TTC549 (cell line): ENCODE measurements around the gene MTCH1.

Source experiments
- FAIRE-seq: peaks from 2 replicates; lab custom pipeline; 2012; peaks lifted over from hg19 to GRCh38; lab: Jason Lieb, UNC

Gene MTCH1

DNA sequence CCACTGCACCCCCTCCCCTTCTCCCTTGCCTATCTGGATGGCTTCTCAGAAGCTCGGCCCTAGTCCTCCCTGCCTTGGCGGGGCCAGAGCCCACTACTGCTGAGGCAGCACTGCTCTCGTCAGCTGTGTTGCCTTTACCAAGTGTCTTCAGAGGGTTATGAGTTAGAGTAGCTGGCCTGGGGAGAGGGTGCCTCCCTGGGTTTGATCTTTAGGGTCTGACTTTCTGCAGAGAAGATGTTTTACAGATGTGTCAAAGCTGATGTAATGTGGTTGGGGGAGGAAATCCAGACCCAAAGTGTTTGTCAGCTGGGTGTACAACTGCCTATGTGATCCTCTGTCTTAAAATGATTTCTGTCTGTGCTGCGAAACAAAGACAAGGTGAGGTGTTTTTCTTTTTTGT lies 61.9 kb downstream of the MTCH1 start:
- FAIRE-seq = no peak

DNA sequence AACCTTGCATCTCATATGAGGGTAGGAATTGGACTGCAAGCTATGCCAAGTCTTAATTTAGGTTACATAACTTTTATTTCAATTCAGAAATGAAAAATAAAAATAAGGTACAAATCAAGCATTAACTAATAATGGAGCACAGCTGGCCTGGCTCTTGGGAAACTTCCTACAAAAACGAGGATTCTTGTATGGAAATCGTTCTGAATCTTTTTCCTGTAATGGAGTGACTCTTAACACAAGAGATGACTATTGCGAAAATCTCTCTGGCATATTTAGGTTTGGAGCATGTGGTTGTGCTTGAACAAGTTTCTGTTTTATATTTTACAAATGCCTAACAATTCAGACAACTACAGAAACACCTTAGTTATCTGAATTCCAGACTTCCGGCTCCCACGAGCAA lies 65.5 kb downstream of the MTCH1 start:
- FAIRE-seq = no peak

DNA sequence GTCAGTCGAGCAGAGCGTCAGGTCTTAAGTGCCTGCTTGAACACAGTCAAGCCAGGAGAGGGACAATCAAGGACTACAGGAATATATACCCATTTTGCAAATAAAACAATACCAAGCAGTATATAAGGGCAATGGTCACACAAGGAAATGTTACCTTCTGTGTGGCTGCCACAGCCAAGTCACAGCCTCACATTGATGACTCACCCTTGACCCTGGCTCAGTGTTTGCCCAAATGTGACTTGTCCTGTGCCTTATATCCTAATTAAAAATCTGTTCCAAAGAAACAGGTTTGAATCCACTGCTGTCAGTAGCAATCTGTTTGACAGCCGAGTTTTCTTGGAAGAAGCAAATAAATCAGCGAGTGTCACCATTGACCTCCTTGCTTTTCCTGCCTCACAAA lies 65.9 kb downstream of the MTCH1 start:
- no peak for FAIRE-seq
